Epithelial cell of proximal tubule (primary cell): ENCODE measurements around the gene DUSP8. TPM values are rescaled to one million over a fixed set of nuclear protein-coding genes. Genes with fewer than 3 reads are reported as not detected.
A peak's percentile ranks its signal among the peaks of the same experiment; 100 is the strongest.

Experiments used
- DNase-seq: peaks from one replicate; pipeline ENCODE4 v3.0.0-alpha.2; 2011; ENCODE audit warnings: low read depth
- H3K4me3 ChIP-seq: 2 replicates; pipeline ENCODE4 v1.5.1; 2011; ENCODE audit warnings: low read depth, mild to moderate bottlenecking, low read length
- total RNA-seq: library from RNA; depleted of rRNA; stranded (reverse); fragments of >200 nt; gene quantifications from 2 replicates; pipeline ENCODE4 v1.2.3, GENCODE V29; 2015
- TF ChIP-seq, protein P1 (sequence below): conservative IDR thresholded peaks from 2 replicates; pipeline ENCODE4 v1.5.1; 2012; ENCODE audit warnings: low read depth, mild to moderate bottlenecking, low read length

The DUSP8 gene
- total RNA-seq, 1 donor from 2014 or later = 13.1 TPM

DNA sequence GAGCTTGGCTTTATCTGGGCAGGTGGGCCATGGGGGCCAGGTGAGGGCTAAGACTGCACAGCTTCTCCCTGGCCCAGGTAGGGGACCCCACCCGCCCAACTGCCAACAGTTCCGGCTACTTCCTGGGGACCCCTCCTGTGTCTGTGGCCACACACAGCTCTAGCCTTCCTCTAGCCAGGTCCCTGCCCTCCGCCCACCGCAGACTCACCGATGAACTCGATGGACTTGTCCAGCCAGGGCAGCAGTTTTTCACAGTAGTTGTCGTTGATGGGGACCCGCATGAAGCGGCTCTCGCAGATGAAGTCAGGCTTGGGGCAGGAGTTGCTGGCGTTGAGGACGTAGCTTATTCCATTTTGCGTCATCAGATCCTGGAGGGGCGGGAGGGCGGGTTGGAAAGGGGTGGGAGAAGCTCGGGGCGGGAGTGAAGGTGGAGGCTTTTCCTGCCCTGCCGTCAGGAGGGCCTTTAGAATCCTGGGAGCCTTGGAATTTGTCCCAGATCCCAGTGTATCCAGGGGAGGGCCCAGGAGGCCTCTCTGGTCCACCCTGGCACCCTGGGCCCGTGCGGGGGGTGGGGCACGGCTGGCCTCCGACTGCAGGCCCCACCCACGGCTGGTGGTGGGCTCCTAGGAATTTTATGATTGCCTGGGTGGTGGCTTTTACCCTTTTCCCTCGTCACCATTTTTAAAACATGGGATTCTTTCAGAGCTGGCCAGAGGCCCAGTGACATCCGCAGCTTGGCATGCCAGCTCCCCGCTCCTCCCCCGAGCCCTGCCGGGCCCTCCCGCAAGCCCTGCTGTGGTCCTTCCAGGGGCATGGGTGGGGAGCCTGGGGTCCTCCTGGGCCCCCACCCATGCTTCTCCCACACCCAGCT, 13.9 kb downstream of the DUSP8 start:
- DNase-seq = peak; percentile 18

DNA sequence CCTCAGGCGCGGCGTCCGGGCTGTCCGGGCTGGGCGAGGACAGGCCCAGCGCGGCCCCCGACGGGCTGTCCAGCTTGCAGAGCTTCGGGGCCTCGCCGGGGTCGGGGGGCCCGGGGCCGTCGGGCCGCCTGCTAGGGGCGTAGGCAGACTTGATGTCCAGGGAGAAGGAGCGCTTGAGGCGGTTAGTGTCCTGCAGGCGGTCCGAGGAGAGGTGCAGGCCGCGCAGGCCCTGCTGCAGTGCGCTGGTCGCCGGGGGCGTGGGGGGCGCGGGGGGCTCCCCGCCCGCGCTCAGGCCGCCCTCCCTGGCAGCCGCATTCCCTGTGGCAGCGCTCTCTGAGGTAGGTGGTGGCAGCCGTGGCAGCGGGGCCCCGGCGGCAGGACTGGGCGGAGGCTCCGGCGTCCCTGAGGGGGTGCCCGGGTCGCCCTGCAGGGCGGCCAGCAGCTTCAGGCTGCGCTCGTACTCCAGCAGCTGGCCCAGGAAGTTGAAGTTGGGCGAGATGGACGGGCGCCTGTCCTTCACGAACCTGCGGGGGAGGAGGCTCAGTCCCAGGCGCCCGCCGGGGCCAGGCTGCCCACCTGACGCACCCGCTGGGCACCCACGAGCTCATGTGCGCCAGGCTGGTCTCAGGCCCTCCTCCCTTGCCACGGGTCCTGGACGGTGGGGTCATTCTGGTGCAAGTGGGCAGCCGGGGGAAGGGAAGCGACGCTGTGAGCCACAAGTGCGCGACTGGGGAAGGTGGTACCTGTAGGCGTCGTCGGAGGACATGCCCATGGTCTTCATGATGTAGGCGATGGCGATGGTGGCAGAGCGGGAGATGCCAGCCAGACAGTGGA, 14.8 kb downstream of the DUSP8 start:
- no peak overlapping the region for H3K4me3 ChIP-seq
- DNase-seq = no peak
- TF ChIP-seq, protein P1, sequence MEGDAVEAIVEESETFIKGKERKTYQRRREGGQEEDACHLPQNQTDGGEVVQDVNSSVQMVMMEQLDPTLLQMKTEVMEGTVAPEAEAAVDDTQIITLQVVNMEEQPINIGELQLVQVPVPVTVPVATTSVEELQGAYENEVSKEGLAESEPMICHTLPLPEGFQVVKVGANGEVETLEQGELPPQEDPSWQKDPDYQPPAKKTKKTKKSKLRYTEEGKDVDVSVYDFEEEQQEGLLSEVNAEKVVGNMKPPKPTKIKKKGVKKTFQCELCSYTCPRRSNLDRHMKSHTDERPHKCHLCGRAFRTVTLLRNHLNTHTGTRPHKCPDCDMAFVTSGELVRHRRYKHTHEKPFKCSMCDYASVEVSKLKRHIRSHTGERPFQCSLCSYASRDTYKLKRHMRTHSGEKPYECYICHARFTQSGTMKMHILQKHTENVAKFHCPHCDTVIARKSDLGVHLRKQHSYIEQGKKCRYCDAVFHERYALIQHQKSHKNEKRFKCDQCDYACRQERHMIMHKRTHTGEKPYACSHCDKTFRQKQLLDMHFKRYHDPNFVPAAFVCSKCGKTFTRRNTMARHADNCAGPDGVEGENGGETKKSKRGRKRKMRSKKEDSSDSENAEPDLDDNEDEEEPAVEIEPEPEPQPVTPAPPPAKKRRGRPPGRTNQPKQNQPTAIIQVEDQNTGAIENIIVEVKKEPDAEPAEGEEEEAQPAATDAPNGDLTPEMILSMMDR = no peak

More for the DNA sequence above, 13.9 kb downstream of the DUSP8 start:
- peak overlapping the region; percentile 28 for H3K4me3 ChIP-seq
- TF ChIP-seq, protein P1 = no peak

GRCh38 chr11:1556278-1556902, 15.7 kb downstream of the DUSP8 start:
- DNase-seq = no peak
- H3K4me3 ChIP-seq = no peak overlapping the region
- TF ChIP-seq, protein P1 = no peak

DNA sequence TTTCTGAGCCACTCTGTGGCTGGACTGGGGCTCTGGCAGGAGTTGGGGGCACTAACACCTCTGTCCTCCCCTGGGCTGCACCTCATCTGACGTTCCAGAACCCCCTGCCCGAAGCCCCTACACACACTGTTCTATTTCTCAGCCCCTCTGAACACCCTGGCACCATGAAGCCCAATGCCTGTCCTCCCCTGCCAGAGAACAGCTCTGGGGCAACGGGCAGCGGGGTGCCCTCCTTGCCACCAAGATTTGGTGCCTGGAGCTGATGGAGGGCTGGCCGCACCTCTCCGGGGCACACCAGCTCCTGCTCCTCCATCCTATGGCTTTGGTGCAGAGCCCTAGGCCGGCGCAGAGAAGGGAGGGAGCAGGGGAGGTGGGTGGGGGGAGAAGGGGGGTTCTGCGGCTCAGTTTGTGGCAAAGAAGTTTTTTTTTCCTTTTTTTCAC, 16.3 kb downstream of the DUSP8 start:
- no peak overlapping the region for H3K4me3 ChIP-seq

DNA sequence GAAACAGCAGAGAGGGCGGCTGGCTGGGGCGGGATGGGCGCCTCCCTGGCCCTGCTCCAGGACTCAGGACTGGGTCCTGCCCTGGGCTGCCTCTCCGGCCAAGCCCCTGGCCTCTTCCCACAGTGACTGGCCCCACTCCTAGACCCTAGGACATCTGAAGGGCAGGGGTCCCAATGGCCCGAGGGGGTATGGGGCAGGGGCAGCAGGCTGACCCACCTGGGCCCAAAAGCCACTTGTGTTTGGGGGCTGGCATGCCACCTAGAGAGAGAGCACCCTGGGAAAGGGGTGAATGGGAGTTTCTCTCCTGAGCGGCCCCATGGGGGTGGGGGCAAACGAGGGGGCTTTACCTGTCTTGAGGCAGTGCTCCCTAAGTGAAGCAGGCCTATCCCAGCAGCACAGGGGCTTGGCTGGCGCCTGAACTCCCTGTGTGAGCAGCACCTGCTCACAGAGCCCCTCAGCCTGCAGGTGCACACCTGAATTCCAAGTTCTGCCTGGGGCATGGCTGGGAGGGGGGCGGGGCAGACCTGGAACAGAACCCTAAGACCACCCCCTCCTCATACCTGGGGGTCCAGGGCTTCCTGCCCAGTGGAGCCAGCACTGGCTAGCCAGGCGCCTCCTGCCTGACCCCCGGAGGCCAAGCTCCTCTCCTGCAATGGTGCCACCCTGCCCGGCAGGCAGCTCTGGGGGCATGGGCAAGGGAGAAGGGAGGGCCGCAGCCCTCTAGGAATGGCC, 16.9 kb downstream of the DUSP8 start:
- TF ChIP-seq, protein P1 = no peak
- DNase-seq = no peak
- H3K4me3 ChIP-seq = no peak overlapping the region

More for the DNA sequence above, 16.3 kb downstream of the DUSP8 start:
- TF ChIP-seq, protein P1 = no peak
- no peak for DNase-seq
